Esophagus (tissue), 2 donors: ENCODE results near the gene KLHL34. TPM values are rescaled to one million over a fixed set of nuclear protein-coding genes. Genes with fewer than 3 reads are reported as not detected.

Experiments used
- H3K27ac ChIP-seq, 2 donors: one replicate each; pipeline ENCODE4 v1.5.1; 2013; ENCODE audit warnings: low read depth in 2 of 2, mild to moderate bottlenecking in 2 of 2, inconsistent platforms in 1 of 2, low read length in 1 of 2, moderate library complexity in 1 of 2
- H3K27me3 ChIP-seq, 2 donors: one replicate each; pipeline ENCODE4 v1.6.1; 2013; ENCODE audit warnings: low read length in 2 of 2, control low read depth in 1 of 2, mild to moderate bottlenecking in 1 of 2; ENCODE audit not compliant: insufficient read depth in 2 of 2, control insufficient read depth in 1 of 2
- H3K36me3 ChIP-seq, 2 donors: one replicate each; pipeline ENCODE4 v1.6.1; 2013; ENCODE audit warnings: low read length in 1 of 2; ENCODE audit not compliant: control insufficient read depth in 2 of 2, insufficient read depth in 2 of 2
- H3K4me1 ChIP-seq, 2 donors: one replicate each; pipeline ENCODE4 v1.6.1; 2013; ENCODE audit warnings: low read length in 1 of 2; ENCODE audit not compliant: control insufficient read depth in 2 of 2, insufficient read depth in 2 of 2
- H3K4me3 ChIP-seq, 2 donors: one replicate each; pipeline ENCODE4 v1.5.1; 2013; ENCODE audit warnings: low read length in 2 of 2, mild to moderate bottlenecking in 2 of 2, low read depth in 1 of 2, moderate library complexity in 1 of 2
- H3K9me3 ChIP-seq, 2 donors: one replicate each; pipeline ENCODE4 v1.6.1; 2013; ENCODE audit warnings: mild to moderate bottlenecking in 2 of 2, low read depth in 1 of 2, low read length in 1 of 2, moderate library complexity in 1 of 2; ENCODE audit not compliant: control insufficient read depth in 2 of 2, insufficient read depth in 1 of 2
- WGBS, 2 donors: extraction: QIAGEN DNeasy Blood & Tissue Kit; methylation state at CpG; one replicate each; pipeline ENCODE4 v1.1.7; 2013; 5-methylcytosine and 5-hydroxymethylcytosine counted together
- polyA plus RNA-seq, 2 donors: library from polyadenylated mRNA; stranded (reverse); fragments of 200-250 nt; gene quantifications; one replicate each; pipeline ENCODE4 v1.2.3, GENCODE V29; 2013
- donor health status: healthy with polysubstance abuse.
- donor health status: Bipolar disorder and iron deficiency.

KLHL34 gene
- polyA plus RNA-seq, 2 donors = 0.01 to 0.04 TPM

- H3K36me3 ChIP-seq = no peaks in the 10 kb centered on the region
- H3K9me3 ChIP-seq = no peaks in the 10 kb centered on the region
- no peaks in the 10 kb centered on the region for H3K4me1 ChIP-seq
- 90 to 97% methylated on average over 2 of the region's 2 CpGs for WGBS, 2 donors
- H3K27ac ChIP-seq = no peak overlapping the region
- H3K27me3 ChIP-seq = no peaks in the 10 kb centered on the region
- no peak overlapping the region for H3K4me3 ChIP-seq
Measured at GRCh38 chrX:21620234-21620633, 37.9 kb downstream of the KLHL34 start.

GRCh38 chrX:21616386-21616785, 41.7 kb downstream of the KLHL34 start:
- no peak overlapping the region for H3K27ac ChIP-seq
- no peaks in the 10 kb centered on the region for H3K27me3 ChIP-seq
- H3K36me3 ChIP-seq = no peaks in the 10 kb centered on the region
- no peaks in the 10 kb centered on the region for H3K9me3 ChIP-seq
- WGBS, 2 donors = 55 to 79% methylated on average over 1 of the region's 1 CpG
- H3K4me1 ChIP-seq = no peaks in the 10 kb centered on the region
- H3K4me3 ChIP-seq = no peak overlapping the region

GRCh38 chrX:21612154-21612553, 46.0 kb downstream of the KLHL34 start:
- WGBS, 2 donors = 61 to 76% methylated on average over 5 of the region's 5 CpGs
- Histone ChIP-seq H3K9me3 (no peaks in the 10 kb centered on the region), H3K27me3 (no peaks in the 10 kb centered on the region)

GRCh38 chrX:21610168-21610567, 48.0 kb downstream of the KLHL34 start:
- 82 to 97% methylated on average over 1 of the region's 1 CpG for WGBS, 2 donors
- H3K36me3 ChIP-seq = no peaks in the 10 kb centered on the region
- no peaks in the 10 kb centered on the region for H3K27me3 ChIP-seq

More at GRCh38 chrX:21612154-21612553, 46.0 kb downstream of the KLHL34 start:
- Histone ChIP-seq H3K36me3 (no peaks in the 10 kb centered on the region), H3K4me3 (no peak overlapping the region), H3K4me1 (no peaks in the 10 kb centered on the region), H3K27ac (no peak overlapping the region)

GRCh38 chrX:21606002-21606401, 52.1 kb downstream of the KLHL34 start:
- H3K27ac ChIP-seq = no peak overlapping the region
- no peaks in the 10 kb centered on the region for H3K9me3 ChIP-seq
- no peaks in the 10 kb centered on the region for H3K4me1 ChIP-seq
- no peaks in the 10 kb centered on the region for H3K36me3 ChIP-seq
- no peak overlapping the region for H3K4me3 ChIP-seq
- H3K27me3 ChIP-seq = no peaks in the 10 kb centered on the region

More at GRCh38 chrX:21610168-21610567, 48.0 kb downstream of the KLHL34 start:
- no peak overlapping the region for H3K4me3 ChIP-seq
- no peaks in the 10 kb centered on the region for H3K4me1 ChIP-seq
- H3K9me3 ChIP-seq = no peaks in the 10 kb centered on the region
- H3K27ac ChIP-seq = no peak overlapping the region

Other genes with a start within 250 kb of the KLHL34 start
- gene SMPX, start 99.8 kb upstream of the KLHL34 start, polyA plus RNA-seq = under 1 TPM; 0.33 to 0.41 TPM
- 1 to 10 TPM in 1 of 2 donors, under 1 TPM in 1; 0.90 to 2.5 TPM for gene MBTPS2, start 181.3 kb upstream of the KLHL34 start, polyA plus RNA-seq
- under 1 TPM; 0.71 to 0.77 TPM for gene YY2, start 197.7 kb upstream of the KLHL34 start, polyA plus RNA-seq